SK-MEL-5 (cell line): Measurements from ENCODE around the gene EXPH5. TPM values are rescaled to one million over a fixed set of nuclear protein-coding genes. Genes with fewer than 3 reads are reported as not detected.
"Not testable (repeated sequence)": the region's sequence is repeated elsewhere in the genome, so short reads cannot be mapped to it uniquely, and the experiment has no call there.

Experiments
- DNase-seq: peaks from one replicate; pipeline ENCODE4 v3.0.0-alpha.2; 2016; ENCODE audit warnings: low read depth, low spot score
- in situ Hi-C: cut with HindIII; loops from 2 replicates; pipeline ENCODE4 v1.10.0; 2016; ENCODE audit warnings: low sequenced_read_pairs, high pct_unique_total_duplicates, low pct_unique_long_range_greater_than_20kb
- polyA plus RNA-seq, 2 experiments: library from polyadenylated mRNA; depleted of rRNA; stranded (reverse); fragments of >200 nt; gene quantifications; 2 replicates each; pipeline ENCODE4 v1.2.3, GENCODE V29; 2015
- total RNA-seq: library from RNA; depleted of rRNA; stranded (reverse); fragments of >200 nt; shearing (Covaris generic); gene quantifications from 2 replicates; pipeline ENCODE4 v1.2.3, GENCODE V29; 2014; rRNA removed

Gene EXPH5, protein sequence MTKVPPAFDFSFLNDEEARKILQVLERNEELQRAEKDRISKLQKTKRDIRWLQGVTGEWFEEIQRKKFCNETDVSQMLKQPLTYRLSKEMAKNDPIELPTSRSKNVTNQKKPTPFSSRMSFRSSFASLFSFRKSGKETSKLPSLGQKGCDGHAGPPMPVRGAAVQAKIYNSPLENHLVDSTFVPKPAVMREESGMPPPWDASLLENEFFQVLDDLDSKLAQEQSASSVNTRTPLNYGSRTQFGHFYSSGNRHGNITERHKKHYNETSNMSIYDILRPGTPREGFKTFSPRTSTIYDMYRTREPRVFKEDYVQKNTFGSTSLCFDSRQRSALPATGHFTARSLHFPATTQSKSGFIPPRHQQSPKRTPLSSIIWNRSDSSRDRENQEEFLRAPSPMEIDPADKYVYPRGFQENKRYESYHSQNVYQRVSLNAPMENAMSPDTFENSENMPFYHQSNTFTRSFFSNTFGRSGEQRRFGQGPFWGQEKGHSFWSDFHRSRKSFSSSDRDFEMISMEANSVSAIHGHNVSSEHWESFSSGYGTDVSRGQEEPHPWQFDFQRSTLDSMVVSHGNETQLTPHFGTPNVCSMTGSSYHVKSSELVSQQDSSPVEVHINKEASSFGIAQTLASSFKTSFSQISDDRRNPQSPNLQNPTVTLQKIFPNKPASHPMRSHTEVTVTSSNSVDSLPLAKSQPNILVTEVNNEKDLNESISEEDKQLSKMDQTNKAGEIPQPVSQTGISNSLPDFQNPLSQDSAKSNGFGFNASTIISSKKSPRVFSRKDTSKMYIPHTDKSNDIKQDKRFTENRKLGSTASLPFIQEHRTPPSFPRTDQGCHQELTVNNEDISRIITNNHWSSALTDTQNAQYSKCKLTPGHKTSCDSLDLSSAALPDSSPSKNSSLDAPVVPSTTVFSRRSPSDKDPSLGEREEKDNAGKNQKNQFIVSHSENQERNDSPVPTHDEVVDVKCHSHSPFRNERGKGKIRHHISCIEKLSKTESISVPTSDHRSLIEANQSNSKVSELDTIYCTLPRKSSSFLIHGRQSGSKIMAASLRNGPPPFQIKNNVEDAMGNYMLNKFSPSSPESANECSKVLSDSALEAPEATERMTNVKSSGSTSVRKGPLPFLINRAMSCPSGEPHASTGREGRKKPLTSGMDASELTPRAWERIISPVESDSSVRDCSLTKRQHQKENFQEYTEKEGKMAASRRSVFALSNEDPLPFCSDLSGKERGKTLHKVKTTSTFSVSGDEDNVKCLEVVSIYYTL (N-terminal part only)
- 0.27 and 0.71 TPM in 2 replicates for total RNA-seq
- 0.04 and 0.12 TPM in 2 replicates for polyA plus RNA-seq (2015; cell fraction: cytosol; rRNA removed)
- polyA plus RNA-seq (2015; cell fraction: nucleus; rRNA removed): 0.05 and 0.88 TPM in 2 replicates

DNA sequence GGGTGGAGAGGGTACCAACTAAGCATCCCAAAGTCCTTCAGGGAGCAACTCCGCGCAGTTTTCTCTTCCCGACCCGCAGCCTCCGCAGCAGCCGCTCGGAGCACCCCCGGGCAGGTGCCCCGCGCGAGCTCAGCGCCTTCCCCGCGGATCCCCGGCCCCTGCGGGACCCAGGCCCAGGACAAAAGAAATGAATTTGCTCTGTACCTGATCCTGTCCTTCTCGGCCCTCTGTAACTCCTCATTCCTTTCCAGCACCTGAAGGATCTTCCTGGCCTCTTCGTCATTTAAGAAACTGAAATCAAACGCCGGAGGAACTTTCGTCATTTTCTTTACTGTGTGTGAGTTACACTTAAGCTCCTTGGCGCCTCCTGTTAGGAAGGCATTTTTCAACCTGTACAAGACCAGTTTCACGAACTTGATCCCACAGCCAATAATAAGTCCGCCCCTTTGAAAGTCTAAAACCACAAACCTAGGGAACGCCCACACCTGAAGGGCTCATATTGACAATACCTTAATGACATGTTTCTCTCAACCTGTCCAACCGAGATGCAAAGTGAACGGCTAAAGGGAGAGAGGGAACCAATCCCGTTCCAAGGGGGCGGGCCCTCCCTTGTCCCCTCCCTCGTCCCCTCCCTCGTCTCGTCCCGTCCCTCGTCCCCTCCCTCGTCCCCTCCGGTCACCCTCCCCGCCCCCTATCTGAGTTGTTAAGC is at the start of gene EXPH5:
TSS of gene EXPH5 (minus strand) at position 555 of the 709 bp plus-strand sequence. CDS start at position 323, 232 bp downstream.
- DNase-seq: peak; percentile 72
- in situ Hi-C loops: no loop called here

DNA sequence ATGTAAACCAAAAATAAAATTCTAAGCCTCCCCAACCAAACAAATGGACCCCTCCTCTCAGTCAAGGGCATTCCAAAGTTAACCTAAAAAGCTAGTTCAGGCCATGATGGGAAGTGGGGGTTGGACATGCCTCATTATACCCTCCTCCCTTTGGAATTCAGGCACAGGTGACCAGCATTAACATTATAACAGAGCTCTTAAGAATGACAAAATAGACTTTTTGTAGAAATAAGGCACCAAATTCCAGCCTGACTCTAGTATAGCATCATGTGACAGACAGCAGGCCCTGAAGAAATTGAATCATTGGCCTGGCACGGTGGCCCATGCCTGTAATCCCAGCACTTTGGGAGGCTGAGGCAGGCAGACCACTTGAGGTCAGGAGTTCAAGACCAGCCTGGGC is 48.2 kb upstream of the EXPH5 start:
- in situ Hi-C loops, DNase-seq: not testable (repeated sequence)

DNA sequence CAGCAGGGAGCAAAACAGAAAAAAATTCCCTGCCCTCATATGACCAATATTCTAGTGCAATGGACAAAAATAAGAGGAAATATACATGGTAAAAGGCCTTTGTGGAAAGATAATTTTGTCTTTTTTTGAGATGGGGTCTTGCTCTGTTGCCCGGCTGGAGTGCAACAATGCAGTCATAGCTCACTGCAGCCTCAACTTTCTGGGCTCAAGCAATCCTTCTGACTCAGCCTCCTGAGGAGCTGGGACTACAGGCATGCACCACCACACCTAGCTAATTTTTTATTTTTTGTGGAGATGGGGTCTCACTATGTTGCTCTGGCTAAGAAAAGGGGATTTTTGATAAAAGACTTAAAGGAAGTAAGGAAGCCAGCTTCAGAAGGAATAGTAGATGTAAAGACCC is 45.6 kb upstream of the EXPH5 start:
- in situ Hi-C loops: no loop called here
- DNase-seq: no peak

DNA sequence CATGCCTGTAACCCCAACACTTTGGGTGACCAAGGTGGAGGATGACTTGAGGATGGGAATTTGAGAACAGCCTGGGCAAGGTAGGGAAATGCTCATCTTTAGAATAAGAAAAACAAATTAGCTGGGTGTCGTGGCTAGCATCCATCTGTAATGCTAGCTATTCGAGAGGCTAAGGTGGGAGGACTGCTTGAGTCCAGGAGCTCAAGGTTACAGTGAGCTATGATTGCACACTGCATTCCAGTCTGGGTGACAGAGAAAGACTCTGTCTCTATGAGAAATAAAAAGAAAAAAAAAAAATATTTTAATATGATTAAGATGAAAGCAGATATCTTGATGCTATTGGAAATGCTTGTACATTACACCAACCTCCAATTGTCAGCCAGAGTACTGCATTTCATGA is 42.7 kb upstream of the EXPH5 start:
- in situ Hi-C loops: no loop called here
- no peak for DNase-seq

DNA sequence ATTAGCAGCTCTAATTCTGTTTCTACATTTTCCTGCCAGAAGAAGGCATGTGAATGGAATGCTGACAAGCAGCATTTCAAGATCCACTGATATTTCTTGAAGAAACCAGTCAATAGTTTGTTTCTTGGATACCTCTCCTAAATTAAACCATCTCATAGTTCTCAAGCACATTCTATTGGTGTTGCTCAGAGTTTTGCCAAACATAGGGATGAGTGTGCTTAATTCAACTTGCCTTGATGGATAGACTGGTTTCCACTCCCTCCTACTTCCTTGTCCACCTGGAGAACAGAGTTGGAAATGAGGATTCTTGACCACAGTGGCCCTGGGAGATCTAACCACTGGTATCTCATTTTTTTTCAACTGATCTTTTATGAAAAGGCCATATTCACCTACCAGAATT is 41.5 kb upstream of the EXPH5 start:
- no peak for DNase-seq
- in situ Hi-C loops: no loop called here

DNA sequence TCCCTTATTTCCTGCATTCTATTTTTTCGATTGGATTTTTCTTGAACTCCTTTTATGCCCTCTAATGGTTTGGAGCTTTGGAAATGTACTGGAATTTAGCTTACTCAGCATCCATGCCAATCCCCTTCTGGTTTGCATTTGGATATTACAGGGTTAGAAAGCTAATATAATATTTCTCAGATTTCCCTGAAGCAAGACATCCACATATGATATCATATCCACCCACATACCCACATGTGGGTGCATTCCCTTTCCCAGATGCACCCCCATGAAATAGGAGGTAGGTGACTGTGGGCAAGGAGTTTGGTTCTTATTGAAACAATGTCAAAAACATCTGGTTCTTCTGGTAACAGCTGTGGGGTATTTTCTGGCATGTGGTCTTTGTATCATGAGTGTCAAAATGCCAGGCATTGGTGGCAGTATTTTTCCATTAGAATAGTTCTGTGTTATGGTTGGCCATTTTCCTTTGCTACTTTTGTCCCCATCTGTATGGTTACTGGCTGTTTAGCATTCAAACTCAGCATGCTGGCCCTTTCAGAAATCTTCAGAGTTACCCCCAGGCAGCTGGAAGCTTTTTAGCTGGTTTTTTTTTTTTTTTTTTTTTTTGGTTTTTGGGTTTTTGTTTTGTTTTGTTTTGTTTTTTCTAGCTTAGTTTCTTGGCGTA is 38.6 kb upstream of the EXPH5 start:
- DNase-seq: no peak
- in situ Hi-C loops: no loop called here

DNA sequence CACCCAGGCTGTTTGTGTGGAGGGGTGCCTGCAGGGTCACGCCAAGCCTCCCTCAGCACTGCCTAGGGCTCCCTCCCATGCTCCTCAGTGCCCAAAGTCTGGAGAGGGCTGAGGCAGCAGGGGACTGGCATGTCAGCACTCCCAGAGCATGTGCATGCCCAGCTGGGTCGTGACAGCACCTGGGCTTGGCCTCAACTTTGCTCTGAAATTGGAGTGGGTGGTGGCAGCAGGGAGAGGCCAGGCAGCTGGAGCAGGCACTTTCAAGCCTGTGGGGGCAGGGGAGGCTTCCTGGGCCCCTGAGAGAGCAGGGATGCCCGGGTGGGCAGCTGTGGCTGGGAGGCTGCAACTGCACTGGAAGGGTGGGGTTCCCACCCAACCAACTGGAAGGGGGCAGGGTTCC is 35.7 kb upstream of the EXPH5 start:
- in situ Hi-C loops: no loop called here

DNA sequence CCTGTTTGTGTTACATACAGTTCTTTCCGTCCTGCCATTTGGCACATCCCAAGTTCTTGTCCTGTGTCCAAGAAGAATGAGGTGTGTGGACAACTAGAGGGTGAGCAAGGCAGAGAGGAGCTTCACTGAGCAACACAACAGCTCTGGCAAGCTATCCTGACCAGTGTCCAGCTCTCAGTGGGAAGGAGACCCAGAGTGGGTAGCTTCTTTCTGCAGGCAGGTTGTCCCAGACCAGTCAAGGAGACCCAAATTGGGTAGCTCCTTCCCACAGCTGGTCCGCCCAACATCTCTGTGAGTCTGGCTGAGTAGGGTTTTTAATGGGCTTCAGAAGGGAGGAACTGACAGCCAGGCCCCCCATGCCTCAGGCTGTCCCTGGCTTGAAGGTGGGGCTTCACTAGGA is 35.2 kb upstream of the EXPH5 start:
- in situ Hi-C loops: no loop called here
- DNase-seq: no peak

More for the DNA sequence above, 35.7 kb upstream of the EXPH5 start:
- no peak for DNase-seq

DNA sequence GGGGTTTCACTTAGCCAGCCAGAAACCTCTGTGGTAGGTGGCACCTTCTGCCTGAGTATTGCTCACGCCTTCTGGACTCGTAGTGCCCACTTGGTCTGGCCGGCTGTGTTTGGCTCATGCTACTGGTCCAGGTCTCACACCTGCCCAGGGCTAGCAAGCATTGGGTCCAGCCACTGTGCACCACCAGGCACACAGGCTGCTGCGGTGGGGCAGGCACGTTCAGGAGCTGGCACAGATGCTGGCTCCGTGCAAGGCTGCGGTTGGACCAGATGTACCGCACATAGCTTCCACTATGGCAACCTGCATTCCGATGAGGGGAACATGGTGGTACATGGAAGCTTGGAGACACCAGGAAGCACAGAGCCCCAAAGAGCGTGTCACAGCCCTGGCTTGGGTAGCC is 34.8 kb upstream of the EXPH5 start:
- DNase-seq: no peak
- in situ Hi-C loops: no loop called here

DNA sequence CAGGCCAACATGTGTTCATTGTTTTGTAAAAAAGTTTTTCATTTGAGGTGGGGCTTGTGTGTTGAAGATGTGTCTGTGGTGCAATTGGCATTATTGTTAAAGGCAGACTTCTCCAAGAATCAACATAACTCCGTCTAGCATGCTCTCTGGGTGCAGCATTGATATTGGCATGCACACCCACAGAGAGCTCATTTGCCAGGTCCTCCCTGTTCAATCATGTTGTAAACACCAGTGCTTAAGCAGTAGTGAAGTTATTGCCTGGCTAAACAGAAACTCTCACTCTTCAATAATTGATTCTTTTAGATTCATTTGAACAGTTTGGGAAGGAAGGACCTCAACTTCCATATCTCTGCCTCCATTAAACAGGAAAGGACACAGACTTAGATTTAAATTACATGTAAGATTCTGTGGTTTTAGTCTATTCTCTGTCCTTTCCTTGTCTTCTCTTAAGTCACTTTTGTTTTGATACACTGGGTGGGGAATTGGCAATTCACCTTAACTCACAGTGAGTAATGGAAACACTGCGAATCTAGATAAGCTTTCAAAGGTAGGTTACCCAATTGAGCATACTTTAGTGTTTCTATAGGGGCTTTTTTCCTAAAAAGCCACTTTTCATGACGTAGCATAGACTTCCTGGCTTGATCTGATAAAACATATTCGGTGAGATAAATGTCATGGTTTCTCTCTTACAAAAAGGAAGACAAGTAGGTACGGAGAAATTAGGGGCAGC is 30.8 kb upstream of the EXPH5 start:
- no peak for DNase-seq
- in situ Hi-C loops: no loop called here

DNA sequence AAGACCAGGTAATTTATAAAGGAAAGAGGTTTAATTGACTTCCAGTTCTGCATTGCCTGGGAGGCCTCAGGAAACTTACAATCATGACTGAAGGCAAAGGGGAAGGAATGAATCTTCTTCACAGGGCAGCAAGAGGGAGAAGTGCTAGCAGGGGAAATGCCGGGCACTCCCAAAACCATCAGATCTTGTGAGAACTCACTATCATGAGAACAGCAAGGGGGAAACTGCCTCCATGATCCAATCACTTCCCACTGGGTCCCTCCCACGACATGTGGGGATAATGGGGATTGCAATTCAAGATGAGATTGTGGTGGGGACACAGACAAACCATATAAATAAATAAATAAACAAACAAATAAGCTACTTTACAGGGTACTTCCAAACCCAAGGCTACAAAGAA is 28.8 kb upstream of the EXPH5 start:
- in situ Hi-C loops: no loop called here
- no peak for DNase-seq

DNA sequence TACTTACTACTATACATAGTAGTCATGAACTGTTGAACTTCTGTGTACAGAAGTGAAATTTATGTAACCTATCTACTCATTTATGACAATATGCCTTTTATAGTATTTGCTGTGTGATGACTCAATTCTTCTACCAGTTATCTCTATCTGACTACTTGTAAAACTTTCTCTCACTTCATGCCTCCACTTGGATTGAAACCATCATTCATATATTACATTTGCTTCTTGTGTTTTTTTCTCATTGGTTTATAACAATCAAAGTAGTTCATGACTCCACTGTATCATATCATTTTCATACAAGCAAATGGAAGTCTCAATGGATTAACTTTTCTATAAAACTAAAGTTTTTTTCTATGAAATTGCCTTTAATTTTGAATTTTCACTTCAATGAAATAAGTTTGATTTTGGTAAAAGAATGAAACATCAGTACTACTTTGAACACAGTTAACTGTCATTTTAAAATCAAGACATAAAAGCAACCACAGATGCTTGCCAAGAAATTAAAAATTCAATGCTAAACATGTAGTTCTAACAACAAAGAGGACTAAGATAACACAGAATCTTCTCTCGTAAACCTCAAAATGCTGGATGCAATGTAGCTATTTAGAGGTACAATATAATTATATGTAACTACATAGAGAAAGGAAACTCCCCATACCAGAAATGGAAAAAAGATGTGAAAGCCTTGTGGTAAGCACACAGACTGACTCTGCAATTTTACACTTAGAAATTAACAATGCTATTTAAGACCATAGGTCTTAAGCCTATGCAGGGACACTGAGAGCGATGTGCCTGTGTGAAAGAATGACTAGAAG is 27.6 kb upstream of the EXPH5 start:
- DNase-seq: peak; percentile 6
- in situ Hi-C loops: no loop called here

DNA sequence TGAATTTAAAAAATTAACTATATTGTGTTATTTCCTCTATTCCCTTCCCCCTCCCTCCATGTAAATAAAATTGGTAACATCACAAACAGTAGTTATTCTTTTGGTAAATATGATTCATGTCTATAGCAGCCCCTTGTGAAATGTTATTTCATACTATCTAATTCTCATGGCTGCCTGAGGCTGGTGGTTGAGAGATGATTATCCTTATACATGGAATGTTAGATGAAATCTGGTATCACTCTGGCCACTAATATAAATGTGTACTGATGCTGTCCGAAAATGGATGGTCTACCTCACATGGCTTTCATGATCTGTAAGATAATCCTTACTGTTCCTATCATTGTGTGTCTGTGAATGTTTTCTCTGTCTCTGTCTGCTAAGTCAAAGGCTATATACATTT is 25.0 kb upstream of the EXPH5 start:
- in situ Hi-C loops: no loop called here
- DNase-seq: no peak

DNA sequence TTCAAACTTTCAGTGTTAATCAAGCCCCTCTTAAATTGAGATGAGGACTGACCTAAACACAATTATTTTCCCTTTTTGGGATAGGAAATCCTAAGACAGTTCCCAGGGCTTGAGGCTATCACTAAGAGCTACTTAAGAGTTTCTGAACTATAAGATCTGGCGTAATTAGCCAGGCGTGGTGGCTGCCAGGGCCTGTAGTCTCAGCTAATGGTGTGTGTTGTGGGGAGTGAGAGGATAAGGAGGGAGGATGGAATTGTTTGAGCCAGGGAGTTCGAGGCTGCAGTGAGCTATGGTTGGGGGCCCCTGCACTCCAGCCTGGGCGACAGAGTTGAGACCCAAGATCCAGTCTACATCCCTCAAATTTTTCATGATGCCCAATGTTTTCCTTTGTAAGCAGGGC is 23.5 kb upstream of the EXPH5 start:
- DNase-seq: no peak
- in situ Hi-C loops: no loop called here

DNA sequence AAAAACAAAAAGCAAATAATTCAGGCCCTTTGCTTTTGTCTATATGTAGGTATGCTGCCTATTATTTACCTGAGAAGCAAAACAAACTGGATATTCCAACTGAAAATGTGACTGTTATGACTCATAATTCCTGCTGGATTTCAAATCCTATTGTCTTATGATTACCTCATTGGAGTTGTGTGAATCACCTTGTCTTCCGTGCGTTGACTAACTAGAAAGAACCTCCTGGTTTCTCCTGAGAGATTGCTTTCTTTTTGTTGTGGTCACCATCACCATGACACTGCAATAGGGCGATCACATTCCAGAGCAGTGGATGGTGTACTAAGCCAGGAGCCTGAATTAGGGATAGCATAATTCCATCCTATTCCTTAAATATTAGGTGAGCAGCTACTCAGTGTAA is 23.0 kb upstream of the EXPH5 start:
- in situ Hi-C loops: no loop called here
- no peak for DNase-seq
